ENCODE measurements around the gene PDE4A. TPM values are rescaled to one million over a fixed set of nuclear protein-coding genes. Genes with fewer than 3 reads are reported as not detected.

PDE4A gene
- total and polyA plus RNA-seq, 4 donors = 10.3 to 23.6 (median 12.8) TPM

GRCh38 chr19:10384580-10384979, 35.8 kb upstream of the PDE4A start:
- WGBS, 2 donors = 91 to 92% methylated on average over 9 of the region's 9 CpGs
- ATAC-seq (ENCODE audit: insufficient read depth, low FRiP score) = no peak
- H3K9ac ChIP-seq (ENCODE audit: insufficient read depth in 1 of 2, low read length in 2 of 2) = no peak overlapping the region
- no peak for TF ChIP-seq CTCF (IDR thresholded peaks at IDR 0.05; ENCODE audit: control extremely low read depth, extremely low read depth)
- H3K36me3 ChIP-seq (ENCODE audit: control insufficient read depth in 4 of 4, insufficient read depth in 4 of 4, low read length in 4 of 4) = no peaks in the 10 kb centered on the region
- peaks cover 2 to 9% (median 3%) of the 10 kb centered on the region in 5 donors for H3K4me1 ChIP-seq (ENCODE audit: control insufficient read depth in 5 of 5, insufficient read depth in 5 of 5, low read length in 5 of 5)
- no peak overlapping the region for H3K27ac ChIP-seq (ENCODE audit: low read depth in 1 of 2, low read length in 1 of 2)
- H3K4me3 ChIP-seq = no peak overlapping the region
- no peak for DNase-seq
- no peaks in the 10 kb centered on the region for H3K9me3 ChIP-seq (ENCODE audit: control insufficient read depth in 4 of 4, insufficient read depth in 3 of 4, low read length in 3 of 4)
- no peaks in the 10 kb centered on the region for H3K27me3 ChIP-seq (ENCODE audit: control insufficient read depth in 3 of 3, insufficient read depth in 3 of 3, low read length in 2 of 3)

GRCh38 chr19:10388957-10389356, 31.4 kb upstream of the PDE4A start:
- DNase-seq (peak; percentile 89 to 90 (median 89)), ATAC-seq (ENCODE audit: insufficient read depth, low FRiP score) (no peak)
- H3K9me3 ChIP-seq (ENCODE audit: control insufficient read depth in 4 of 4, insufficient read depth in 3 of 4, low read length in 3 of 4) = peaks cover 0 to 2% (median 0%) of the 10 kb centered on the region in 4 donors
- WGBS, 2 donors = 0% methylated on average over 3 of the region's 3 CpGs
- no peak overlapping the region for H3K27ac ChIP-seq (ENCODE audit: low read depth in 1 of 2, low read length in 1 of 2)
- H3K4me1 ChIP-seq (ENCODE audit: control insufficient read depth in 5 of 5, insufficient read depth in 5 of 5, low read length in 5 of 5) = peaks cover 0 to 5% (median 0%) of the 10 kb centered on the region in 5 donors
- H3K9ac ChIP-seq (ENCODE audit: insufficient read depth in 1 of 2, low read length in 2 of 2) = no peak overlapping the region
- H3K4me3 ChIP-seq = no peak overlapping the region
- peak; percentile 91 for TF ChIP-seq CTCF (IDR thresholded peaks at IDR 0.05; ENCODE audit: control extremely low read depth, extremely low read depth)
- H3K36me3 ChIP-seq (ENCODE audit: control insufficient read depth in 4 of 4, insufficient read depth in 4 of 4, low read length in 4 of 4) = peaks cover 5 to 22% (median 17%) of the 10 kb centered on the region in 4 donors
- H3K27me3 ChIP-seq (ENCODE audit: control insufficient read depth in 3 of 3, insufficient read depth in 3 of 3, low read length in 2 of 3) = no peaks in the 10 kb centered on the region

- no peak overlapping the region for H3K4me3 ChIP-seq
- H3K9me3 ChIP-seq (ENCODE audit: control insufficient read depth in 4 of 4, insufficient read depth in 3 of 4, low read length in 3 of 4) = peaks cover 0 to 2% (median 0%) of the 10 kb centered on the region in 4 donors
- no peak for TF ChIP-seq CTCF (IDR thresholded peaks at IDR 0.05; ENCODE audit: control extremely low read depth, extremely low read depth)
- H3K4me1 ChIP-seq (ENCODE audit: control insufficient read depth in 5 of 5, insufficient read depth in 5 of 5, low read length in 5 of 5) = peaks cover 0 to 5% (median 0%) of the 10 kb centered on the region in 5 donors
- 56 to 65% methylated on average over 12 of the region's 12 CpGs for WGBS, 2 donors
- H3K9ac ChIP-seq (ENCODE audit: insufficient read depth in 1 of 2, low read length in 2 of 2) = no peak overlapping the region
- H3K36me3 ChIP-seq (ENCODE audit: control insufficient read depth in 4 of 4, insufficient read depth in 4 of 4, low read length in 4 of 4) = peaks cover 6 to 27% (median 17%) of the 10 kb centered on the region in 4 donors
- peak overlapping the region in 1 of 2 donors; percentile 11 for H3K27ac ChIP-seq (ENCODE audit: low read depth in 1 of 2, low read length in 1 of 2)
- no peaks in the 10 kb centered on the region for H3K27me3 ChIP-seq (ENCODE audit: control insufficient read depth in 3 of 3, insufficient read depth in 3 of 3, low read length in 2 of 3)
- ATAC-seq (ENCODE audit: insufficient read depth, low FRiP score) (no peak), DNase-seq (no peak)
Measured at GRCh38 chr19:10389863-10390262, 30.5 kb upstream of the PDE4A start.

Data from lung (tissue), 12 donors.